GM18520 (cell line): ENCODE measurements around the gene AVPR2.

Experiments used
- ATAC-seq: cut with Tn5 transposase; IDR thresholded peaks from one replicate; pipeline ENCODE4 v1.9.1; 2021; ENCODE audit not compliant: unreplicated experiment

Gene AVPR2

GRCh38 chrX:153870791-153871360, 33.6 kb upstream of the AVPR2 start:
- no peak for ATAC-seq

GRCh38 chrX:153871451-153871850, 33.0 kb upstream of the AVPR2 start:
- ATAC-seq: no peak

- no peak for ATAC-seq
Observed at GRCh38 chrX:153871946-153872878, 32.3 kb upstream of the AVPR2 start.

GRCh38 chrX:153873282-153874084, 31.0 kb upstream of the AVPR2 start:
- no peak for ATAC-seq

- no peak for ATAC-seq
Observed at GRCh38 chrX:153874085-153874365, 30.4 kb upstream of the AVPR2 start.

- ATAC-seq: no peak
Observed at GRCh38 chrX:153874366-153875125, 29.9 kb upstream of the AVPR2 start.

- no peak for ATAC-seq
Observed at GRCh38 chrX:153875391-153876111, 28.9 kb upstream of the AVPR2 start.

GRCh38 chrX:153876112-153876491, 28.4 kb upstream of the AVPR2 start:
- no peak for ATAC-seq

GRCh38 chrX:153877571-153878261, 26.8 kb upstream of the AVPR2 start:
- no peak for ATAC-seq

- no peak for ATAC-seq
Observed at GRCh38 chrX:153878345-153878744, 26.1 kb upstream of the AVPR2 start.

GRCh38 chrX:153878969-153879653, 25.4 kb upstream of the AVPR2 start:
- no peak for ATAC-seq

GRCh38 chrX:153879741-153880439, 24.6 kb upstream of the AVPR2 start:
- no peak for ATAC-seq

- ATAC-seq: no peak
Observed at GRCh38 chrX:153880440-153880815, 24.0 kb upstream of the AVPR2 start.

GRCh38 chrX:153881281-153881680, 23.2 kb upstream of the AVPR2 start:
- ATAC-seq: no peak

- no peak for ATAC-seq
Observed at GRCh38 chrX:153882086-153882498, 22.4 kb upstream of the AVPR2 start.

GRCh38 chrX:153882557-153882956, 21.9 kb upstream of the AVPR2 start:
- no peak for ATAC-seq

- no peak for ATAC-seq
Observed at GRCh38 chrX:153883163-153883843, 21.2 kb upstream of the AVPR2 start.

GRCh38 chrX:153884136-153884535, 20.3 kb upstream of the AVPR2 start:
- no peak for ATAC-seq
